K562 (cell line): ENCODE data around the gene C1orf74. TPM values are rescaled to one million over a fixed set of nuclear protein-coding genes. Genes with fewer than 3 reads are reported as not detected.

Experiments
- ARID1B ChIP-seq: fragments of 450-650 bp; IDR thresholded peaks from 2 replicates; pipeline ENCODE4 v1.6.1; 2016; ENCODE audit warnings: antibody characterized with exemption, mild to moderate bottlenecking, inconsistent platforms
- GABPB1 ChIP-seq: sonication (generic); formaldehyde crosslinking; IDR thresholded peaks from 2 replicates; pipeline ENCODE4 v1.8.0; 2022; ENCODE audit warnings: mild to moderate bottlenecking, missing genetic modification reagents
- RREB1 ChIP-seq: fragments of 250-450 bp; sonication (Bioruptor Pico); IDR thresholded peaks from 2 replicates; pipeline ENCODE4 v1.4.0; 2020
- SP1 ChIP-seq: sonication (generic); formaldehyde crosslinking; IDR thresholded peaks from 2 replicates; pipeline ENCODE4 v1.8.1; 2022; ENCODE audit warnings: mild to moderate bottlenecking, missing genetic modification reagents
- STAG1 ChIP-seq: sonication (generic); formaldehyde crosslinking; IDR thresholded peaks from 2 replicates; pipeline ENCODE4 v1.5.0; 2020; ENCODE audit warnings: missing genetic modification reagents, borderline replicate concordance
- ZBTB12 ChIP-seq: fragments of 250-450 bp; sonication (Bioruptor Pico); IDR thresholded peaks from 2 replicates; pipeline ENCODE4 v1.4.0; 2020
- ZBTB9 ChIP-seq: fragments of 450-650 bp; formaldehyde crosslinking; IDR thresholded peaks from 2 replicates; pipeline ENCODE4 v1.4.0; 2020; ENCODE audit warnings: mild to moderate bottlenecking, moderate library complexity
- ZNF133 ChIP-seq: fragments of 250-450 bp; sonication (Bioruptor Pico); IDR thresholded peaks from 2 replicates; pipeline ENCODE4 v1.4.0; 2020; ENCODE audit warnings: mild to moderate bottlenecking
- ZNF407 ChIP-seq: fragments of 450-650 bp; IDR thresholded peaks from 2 replicates; pipeline ENCODE4 v1.6.1; 2016; ENCODE audit warnings: low read depth
- polyA plus RNA-seq, 8 experiments: library from polyadenylated mRNA; depleted of rRNA in 4 of 8; stranded (reverse) in 5 of 8; unstranded in 3 of 8; fragments of >200 nt; fragmentation: Nextera tagmentation in 2 of 8; fragmentation: Illumina TruSeq in 1 of 8; extraction: Ambion mirVana in 2 of 8; extraction: Trizol in 1 of 8; gene quantifications; 2 replicates each; pipeline versions ENCODE4 v1.2.1 to v1.2.3, GENCODE V29; 2011 to 2014; ENCODE audit warnings: inconsistent platforms in 1 of 8, missing spikeins in 1 of 8
- total RNA-seq, 7 experiments: library from RNA; depleted of rRNA in 6 of 7; stranded (reverse); fragments of >200 nt in 6 of 7; fragmentation: Illumina TruSeq in 2 of 7; extraction: Trizol in 2 of 7; gene quantifications; 2 replicates each; pipeline versions ENCODE4 v1.2.1 to v1.2.3, GENCODE V29; 2011 to 2021; ENCODE audit warnings: low replicate concordance in 1 of 7

C1orf74 gene
- total and polyA plus RNA-seq, 9 of the 15 experiments (the other 6 are each of a cell fraction or from before 2014, with no cell fraction given) = 4.0 to 7.6 (median 5.7) TPM

- TF ChIP-seq ZNF407 (no peak), RREB1 (CRISPR knock-in tag) (no peak), ARID1B (peak; percentile 66), STAG1 (CRISPR knock-in tag) (no peak), ZNF133 (CRISPR knock-in tag) (no peak), ZBTB9 (no peak), GABPB1 (CRISPR knock-in tag) (no peak), SP1 (peak; percentile 26; the same call in 1 of the 2 replicates), ZBTB12 (no peak)
These were observed 41.5 kb upstream of the C1orf74 start (continued) for GRCh38 chr1:209825591-209826434.
